ENCODE results near the gene HIVEP3.

HIVEP3 gene

GRCh38 chr1:41749991-41750745 is 168.6 kb downstream of the HIVEP3 start:
- no peak for DNase-seq

- DNase-seq = no peak
Measured at GRCh38 chr1:41745022-41745421, 173.7 kb downstream of the HIVEP3 start.

DNA sequence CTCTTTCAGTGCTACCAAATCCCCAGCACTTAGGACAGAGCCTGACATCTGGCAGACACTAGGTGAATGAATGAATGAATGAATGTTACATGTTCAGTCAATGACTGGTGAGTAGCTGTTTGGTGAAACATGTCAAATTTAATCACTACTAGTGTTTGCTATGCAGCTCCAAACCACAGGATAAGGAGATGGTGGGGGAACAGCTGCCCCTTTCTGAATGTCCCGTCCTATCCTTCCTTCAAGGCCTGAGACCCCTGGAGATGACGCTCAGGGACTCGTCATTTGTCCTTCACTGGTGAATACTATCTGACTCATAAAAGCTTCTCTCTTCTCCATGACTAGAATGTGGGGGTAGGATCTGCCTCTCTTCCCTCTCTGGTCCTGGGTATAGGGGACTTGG is 175.4 kb downstream of the HIVEP3 start:
- no peak for DNase-seq

DNA sequence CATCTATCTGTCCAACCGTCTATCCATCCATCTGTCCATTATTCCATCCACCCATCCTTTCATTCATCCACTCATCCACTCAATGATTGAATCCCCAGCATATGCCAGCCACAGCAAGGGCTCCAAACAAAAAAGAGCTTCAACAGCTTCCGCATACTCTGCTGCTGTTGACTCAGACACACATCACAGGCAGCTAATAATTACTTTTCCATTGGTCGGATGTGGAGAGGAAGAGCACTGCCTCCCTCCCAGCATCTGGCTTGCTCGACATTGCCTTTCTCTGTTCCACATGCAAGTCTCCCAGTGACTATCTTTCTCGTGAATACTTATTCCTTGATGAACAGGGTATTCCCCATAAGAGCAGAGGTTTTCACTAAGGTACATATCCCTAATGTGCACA is 176.5 kb downstream of the HIVEP3 start:
- DNase-seq = no peak

DNA sequence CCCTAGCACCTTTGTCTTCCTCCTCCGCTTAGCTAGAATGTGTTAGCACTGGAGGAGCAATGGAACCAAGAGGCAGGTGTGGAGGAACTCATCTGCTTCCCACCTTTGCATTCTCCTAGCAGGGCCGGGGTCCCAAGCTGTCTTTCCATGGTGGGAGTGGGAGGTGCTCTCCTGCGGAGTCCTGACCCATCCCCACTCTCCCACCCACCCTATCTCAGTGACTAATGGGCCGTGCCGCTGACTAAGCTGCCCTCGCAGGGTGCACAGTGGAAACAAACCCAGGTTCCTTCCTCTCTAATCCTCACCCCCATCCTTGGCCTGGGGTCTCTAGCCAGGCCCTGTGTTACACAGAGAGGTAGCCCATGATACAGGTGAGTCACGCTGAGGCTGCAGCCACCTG is 177.5 kb downstream of the HIVEP3 start:
- no peak for DNase-seq

GRCh38 chr1:41740630-41741239 is 178.0 kb downstream of the HIVEP3 start:
- peak; percentile 48 for DNase-seq

GRCh38 chr1:41740058-41740457 is 178.7 kb downstream of the HIVEP3 start:
- no peak for DNase-seq

GRCh38 chr1:41739061-41739955 is 179.4 kb downstream of the HIVEP3 start:
- DNase-seq = peak; percentile 87

DNA sequence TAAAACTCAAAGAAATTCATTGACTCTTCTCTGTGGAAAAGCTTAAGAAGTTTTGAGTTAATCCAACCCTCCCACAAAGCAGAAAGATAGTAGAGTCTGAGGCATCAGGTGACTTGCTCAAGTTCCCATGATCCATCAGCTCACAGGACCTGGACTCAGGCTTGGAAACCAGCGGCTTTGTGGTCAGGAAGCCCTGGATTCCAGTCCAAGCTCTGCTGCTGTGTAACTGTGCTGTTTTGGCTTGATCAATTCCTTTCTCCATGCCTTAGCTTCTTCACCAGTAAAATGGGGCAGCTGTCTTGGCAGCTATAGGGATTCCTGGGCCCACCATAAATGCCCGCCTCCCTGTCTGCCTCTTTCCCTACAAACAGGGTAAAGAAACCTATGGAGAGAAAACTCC is 180.2 kb downstream of the HIVEP3 start:
- DNase-seq = no peak

GRCh38 chr1:41738006-41738405 is 180.7 kb downstream of the HIVEP3 start:
- DNase-seq = no peak

- DNase-seq = no peak
Measured at GRCh38 chr1:41735631-41736260, 183.0 kb downstream of the HIVEP3 start.

DNA sequence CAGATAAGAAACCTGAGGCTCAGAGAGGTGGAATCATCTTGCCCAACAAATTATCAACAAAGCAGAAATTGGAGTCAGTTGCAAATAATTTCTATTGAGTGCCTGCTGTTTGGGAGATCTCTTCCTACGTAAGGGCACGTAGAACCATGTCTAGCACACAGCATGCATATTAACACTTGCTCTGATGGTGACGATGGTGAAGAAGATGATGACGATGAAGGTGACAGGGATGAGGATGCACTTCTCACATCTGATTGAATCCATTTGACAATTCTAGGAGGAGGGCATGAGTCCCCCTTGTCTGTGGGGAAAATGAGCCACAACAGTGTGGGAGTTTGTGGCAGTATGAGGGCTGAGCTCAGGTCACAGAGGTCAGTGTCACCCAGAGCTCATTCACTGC is 183.6 kb downstream of the HIVEP3 start:
- no peak for DNase-seq

GRCh38 chr1:41734201-41734970 is 184.3 kb downstream of the HIVEP3 start:
- no peak for DNase-seq

DNA sequence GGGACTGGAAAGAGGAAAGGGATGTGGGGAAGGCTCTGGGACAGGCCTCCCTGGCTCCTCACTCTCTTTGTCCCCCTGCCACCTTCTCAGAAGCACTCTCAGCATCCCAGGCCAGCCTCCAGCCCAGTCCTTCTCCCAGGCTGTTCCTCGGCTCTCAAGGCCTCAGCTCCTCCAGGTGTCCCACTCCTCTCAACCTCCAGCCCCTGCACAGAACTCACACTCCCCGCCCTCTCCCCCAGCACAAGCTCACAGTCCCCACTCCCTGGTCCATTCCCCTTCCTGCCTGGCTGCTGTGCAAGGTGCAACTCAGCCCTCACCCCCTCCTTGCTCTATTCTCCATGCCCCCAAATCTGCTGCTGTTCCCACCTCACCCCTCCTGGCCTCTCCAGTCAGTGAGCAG is 185.0 kb downstream of the HIVEP3 start:
- no peak for DNase-seq

GRCh38 chr1:41733021-41733420 is 185.7 kb downstream of the HIVEP3 start:
- no peak for DNase-seq

DNA sequence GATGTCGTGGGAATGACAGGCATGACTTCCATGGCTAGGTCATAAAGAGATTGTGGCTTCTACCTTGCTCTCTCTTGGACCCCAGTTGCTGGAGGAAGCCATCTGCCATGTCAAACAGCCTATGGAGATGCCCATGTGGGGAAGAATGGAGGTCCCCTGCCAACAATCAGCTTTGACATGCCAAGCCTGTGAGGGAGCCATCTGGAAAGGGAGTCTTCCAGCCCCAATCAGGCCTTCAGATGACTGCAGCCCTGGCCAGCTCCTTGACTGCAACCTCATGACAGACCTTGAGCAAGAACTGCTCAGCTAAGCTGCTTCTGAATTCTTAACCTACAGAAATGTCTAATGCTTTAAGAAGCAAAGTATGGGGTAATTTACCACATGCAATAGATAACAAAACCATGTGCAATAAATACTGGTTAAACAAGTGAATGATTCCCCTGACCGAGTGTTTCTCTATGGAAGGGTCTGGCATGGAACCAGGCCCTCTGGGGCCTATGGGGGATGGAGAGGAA is 187.1 kb downstream of the HIVEP3 start:
- DNase-seq = no peak

DNA sequence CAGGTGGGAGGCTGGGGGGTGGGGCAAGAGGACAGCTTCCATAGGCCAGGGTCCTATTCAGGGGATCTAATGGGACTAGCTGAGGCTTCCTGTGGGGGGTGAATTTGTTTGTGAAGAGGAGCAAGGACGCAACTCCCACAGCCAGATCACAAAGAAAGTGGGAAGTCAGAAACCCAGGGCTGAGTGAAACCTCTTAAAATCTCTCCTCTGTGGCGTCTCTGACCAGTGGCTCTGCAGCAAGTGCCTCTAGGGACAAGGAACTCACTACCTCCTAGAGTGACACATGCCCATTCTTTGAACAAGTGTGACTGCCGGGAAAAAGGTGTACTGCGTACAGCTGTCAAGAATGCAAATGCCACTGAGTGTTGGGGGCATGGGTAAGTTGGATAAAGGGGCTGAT is 187.9 kb downstream of the HIVEP3 start:
- no peak for DNase-seq

DNA sequence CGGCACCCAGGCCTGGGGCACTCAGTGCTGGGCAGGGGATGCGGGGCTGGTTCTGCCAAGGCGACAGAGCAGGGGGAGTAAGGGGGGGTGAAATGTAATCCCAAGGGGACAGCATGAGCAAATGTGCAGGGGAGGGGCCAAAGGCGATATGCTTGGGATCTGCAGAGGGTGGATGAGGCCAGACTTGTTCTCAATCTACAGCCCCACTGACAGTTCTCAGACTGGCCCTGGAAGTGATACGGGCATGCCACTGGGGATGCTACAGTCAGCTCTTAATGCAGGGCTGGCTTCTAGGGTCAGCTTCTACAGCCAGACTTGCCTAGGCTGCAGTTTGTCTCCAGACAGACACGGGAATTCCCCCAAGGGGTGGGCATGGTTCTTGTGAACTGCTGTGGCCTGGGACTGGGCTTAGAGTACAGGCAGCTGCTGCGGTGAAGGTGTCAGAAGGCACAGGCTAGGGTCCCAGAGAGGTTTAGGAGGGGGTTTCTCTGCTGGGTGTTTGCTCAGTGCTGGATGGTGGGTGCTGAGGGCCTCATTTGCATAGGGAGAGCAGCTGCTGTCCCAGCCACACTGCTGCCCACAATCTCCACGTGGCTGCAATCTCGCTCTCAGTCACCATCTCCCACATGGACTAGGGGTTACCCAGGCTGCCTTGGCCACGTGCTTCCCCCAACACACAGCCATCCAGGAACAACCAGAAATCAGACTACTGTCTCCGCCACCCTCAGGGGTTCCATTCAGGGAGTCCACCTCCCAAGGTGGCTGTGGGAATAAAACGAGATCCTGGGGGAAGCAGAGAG is 190.1 kb downstream of the HIVEP3 start:
- peak; percentile 71 for DNase-seq

- no peak for DNase-seq
Measured at GRCh38 chr1:41727749-41728115, 191.0 kb downstream of the HIVEP3 start.

GRCh38 chr1:41726899-41727748 is 191.6 kb downstream of the HIVEP3 start:
- peak; percentile 48 for DNase-seq

All from CD4-positive, alpha-beta T cell treated with Interleukin-21 for 1 hour (primary cell).